ENCODE results near the gene AKNA.
"Not testable (repeated sequence)": the region's sequence is repeated elsewhere in the genome, so short reads cannot be mapped to it uniquely, and the experiment has no call there.

AKNA gene

GRCh38 chr9:114344188-114344566, 43.6 kb downstream of the AKNA start:
- TF ChIP-seq GATA3 (IDR thresholded peaks at IDR 0.05; ENCODE audit: low read depth, low read length) (no peak), GATA2 (IDR thresholded peaks at IDR 0.05; ENCODE audit: low read depth, low read length) (no peak)

DNA sequence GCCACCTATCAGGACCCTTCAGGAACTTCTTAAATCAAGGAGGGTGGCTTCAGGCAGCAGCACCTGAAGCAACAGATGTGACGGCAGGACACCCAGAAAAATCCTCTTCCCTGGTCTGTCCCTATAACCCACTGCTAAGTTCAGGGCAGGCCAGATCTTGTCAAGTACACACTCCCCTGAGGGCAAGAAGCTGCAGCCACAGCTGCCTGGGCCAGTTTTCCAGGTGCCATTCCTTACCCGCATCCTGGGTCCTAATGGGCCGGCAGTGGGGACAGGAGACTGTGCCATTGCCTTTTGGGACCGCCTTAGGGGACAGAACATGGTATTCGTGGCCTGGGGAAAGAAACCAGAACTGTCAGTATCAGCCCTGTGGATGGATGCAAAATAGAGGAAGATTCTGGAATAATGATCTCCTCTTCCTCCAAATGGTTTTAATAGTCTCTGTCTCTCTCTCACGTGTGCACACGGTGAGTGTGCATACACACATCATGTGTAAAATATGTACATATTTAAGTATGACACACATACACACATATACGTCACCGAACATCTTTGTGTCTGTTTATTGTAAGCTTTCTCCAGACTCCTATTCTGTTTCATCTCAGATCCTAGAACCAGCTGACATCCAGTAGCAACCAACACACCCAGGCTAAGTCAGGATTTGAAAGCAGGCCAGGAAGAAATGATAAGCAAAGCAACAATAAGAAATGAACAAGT, 44.2 kb downstream of the AKNA start:
- TF ChIP-seq GATA3 (IDR thresholded peaks at IDR 0.05; ENCODE audit: low read depth, low read length): no peak
- TF ChIP-seq GATA2 (IDR thresholded peaks at IDR 0.05; ENCODE audit: low read depth, low read length): no peak

DNA sequence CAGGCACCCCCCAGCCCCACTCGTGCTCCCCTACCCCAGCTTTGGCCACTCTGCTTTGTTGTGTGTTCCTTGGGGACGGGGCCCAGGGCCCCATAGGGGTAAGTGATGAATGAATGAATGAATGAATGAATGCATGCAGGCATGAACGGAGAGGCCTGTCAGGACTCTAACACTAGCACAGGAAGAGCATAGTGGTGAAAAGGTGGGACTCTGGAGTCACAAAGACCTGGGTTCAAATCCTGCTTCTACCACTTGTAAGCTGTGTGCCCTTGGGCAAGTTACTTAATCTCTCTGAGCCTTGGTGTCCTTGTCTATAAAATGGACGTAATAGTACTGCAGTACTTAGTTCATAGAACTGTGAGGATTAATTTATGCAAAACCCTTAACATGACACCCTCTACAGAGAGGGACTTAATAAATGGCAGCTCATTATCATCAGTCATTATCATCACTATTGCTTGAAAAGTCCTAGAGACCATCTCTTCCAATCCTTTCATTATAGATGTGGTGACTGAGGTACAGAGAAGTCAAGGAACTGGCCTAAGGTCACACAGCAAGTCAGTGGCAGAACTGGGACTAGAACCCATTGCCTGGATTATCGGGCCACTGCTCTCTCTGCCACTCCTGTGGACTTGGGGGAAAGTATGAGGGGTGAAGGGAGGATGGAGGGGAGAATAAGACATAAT, 44.9 kb downstream of the AKNA start:
- TF ChIP-seq GATA3 (IDR thresholded peaks at IDR 0.05; ENCODE audit: low read depth, low read length): no peak
- no peak for TF ChIP-seq GATA2 (IDR thresholded peaks at IDR 0.05; ENCODE audit: low read depth, low read length)

DNA sequence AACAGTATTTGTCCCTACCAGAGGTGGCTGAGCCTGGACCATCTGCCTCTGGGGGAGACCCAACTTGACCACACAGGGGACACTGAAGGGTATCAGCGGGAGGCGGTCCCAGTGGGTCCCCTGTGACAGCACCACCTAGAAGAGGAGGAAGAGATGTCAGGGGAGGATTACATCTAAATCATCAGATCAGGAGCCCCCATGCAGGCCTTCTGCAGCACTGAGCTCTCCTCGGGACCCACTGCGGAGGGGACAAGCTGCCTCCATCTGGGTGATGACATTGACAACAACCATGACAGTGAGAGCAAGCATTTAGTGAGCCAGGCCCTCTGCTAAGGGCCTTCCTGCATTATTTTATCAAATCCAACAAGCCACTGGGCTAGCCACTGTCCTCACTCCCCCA, 45.8 kb downstream of the AKNA start:
- TF ChIP-seq GATA3 (IDR thresholded peaks at IDR 0.05; ENCODE audit: low read depth, low read length): no peak
- no peak for TF ChIP-seq GATA2 (IDR thresholded peaks at IDR 0.05; ENCODE audit: low read depth, low read length)

DNA sequence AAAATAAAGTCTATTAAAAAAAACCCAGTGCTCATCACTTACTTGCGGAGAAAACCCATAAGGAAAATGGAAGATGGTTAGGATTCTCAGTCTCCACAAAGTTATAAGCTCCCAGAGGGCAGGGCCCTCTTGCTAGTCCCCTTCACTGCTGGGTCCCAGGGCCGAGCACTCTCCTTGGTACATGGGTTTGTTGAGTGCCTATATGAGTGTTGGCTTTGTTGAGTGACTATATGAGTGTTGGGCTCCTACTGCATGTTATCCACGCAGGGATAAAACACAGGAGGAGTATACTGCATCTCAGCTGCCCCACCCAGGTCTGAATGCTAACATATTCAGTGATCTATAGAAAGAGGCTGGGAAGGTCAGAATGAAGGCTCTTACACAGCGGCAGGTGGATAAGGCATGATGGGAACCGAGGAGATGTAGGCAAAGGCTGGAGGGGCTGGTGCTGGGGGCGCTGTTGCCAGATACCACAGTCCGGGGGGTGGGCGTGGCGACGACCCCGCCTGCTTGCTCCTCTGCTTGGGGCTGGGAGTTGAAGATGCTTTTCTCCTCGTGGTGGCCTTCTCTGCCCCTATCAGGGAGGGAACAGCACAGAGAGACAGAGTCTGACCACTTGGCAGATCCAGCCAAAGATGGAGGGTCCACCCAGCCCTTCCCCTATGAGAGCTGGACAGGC, 46.5 kb downstream of the AKNA start:
- TF ChIP-seq GATA3 (IDR thresholded peaks at IDR 0.05; ENCODE audit: low read depth, low read length): no peak
- TF ChIP-seq GATA2 (IDR thresholded peaks at IDR 0.05; ENCODE audit: low read depth, low read length): no peak

DNA sequence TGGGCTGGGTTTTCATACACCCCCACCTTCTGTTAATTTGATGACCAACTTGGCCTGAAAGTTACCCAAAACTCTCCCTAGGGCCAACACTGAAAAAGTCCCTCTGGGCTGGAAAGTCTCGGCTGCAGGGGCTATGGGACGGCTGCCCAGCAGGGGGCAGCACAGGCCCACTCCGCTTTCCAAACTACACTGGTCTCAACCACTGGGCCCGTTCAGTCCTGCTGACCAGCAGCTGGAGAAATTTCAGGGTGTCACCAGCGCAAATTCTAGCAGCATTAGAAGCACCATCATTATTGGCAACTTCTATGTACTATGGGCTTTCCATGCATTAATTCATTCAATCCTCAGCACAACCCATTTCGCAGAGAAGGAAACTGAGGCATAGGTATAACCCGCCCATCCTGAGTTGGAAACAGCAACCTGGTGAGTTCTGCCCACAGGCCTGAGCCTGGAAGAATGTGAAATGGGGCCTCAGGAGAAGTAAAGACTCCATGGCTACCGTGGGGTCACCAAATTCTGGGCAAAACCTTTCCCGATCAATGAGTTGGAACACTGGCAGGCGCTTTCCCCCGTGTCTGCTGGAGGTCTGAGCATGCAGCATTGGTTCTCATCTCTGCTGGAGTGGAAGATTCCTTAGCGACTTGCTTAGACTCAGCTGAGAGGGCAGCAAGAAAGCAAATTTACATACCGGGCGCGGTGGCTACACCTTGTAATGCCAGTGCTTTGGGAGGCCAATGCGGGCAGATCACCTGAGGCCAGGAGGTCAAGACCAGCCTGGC, 48.5 kb downstream of the AKNA start:
- TF ChIP-seq GATA3 (IDR thresholded peaks at IDR 0.05; ENCODE audit: low read depth, low read length) (no peak), GATA2 (IDR thresholded peaks at IDR 0.05; ENCODE audit: low read depth, low read length) (no peak)

GRCh38 chr9:114338187-114338586, 49.6 kb downstream of the AKNA start:
- TF ChIP-seq GATA2 (IDR thresholded peaks at IDR 0.05; ENCODE audit: low read depth, low read length) (no peak), GATA3 (IDR thresholded peaks at IDR 0.05; ENCODE audit: low read depth, low read length) (no peak)

GRCh38 chr9:114336699-114337395, 50.9 kb downstream of the AKNA start:
- no peak for TF ChIP-seq GATA2 (IDR thresholded peaks at IDR 0.05; ENCODE audit: low read depth, low read length)
- no peak for TF ChIP-seq GATA3 (IDR thresholded peaks at IDR 0.05; ENCODE audit: low read depth, low read length)

GRCh38 chr9:114336157-114336556, 51.6 kb downstream of the AKNA start:
- no peak for TF ChIP-seq GATA2 (IDR thresholded peaks at IDR 0.05; ENCODE audit: low read depth, low read length)
- TF ChIP-seq GATA3 (IDR thresholded peaks at IDR 0.05; ENCODE audit: low read depth, low read length): no peak

- TF ChIP-seq GATA3 (IDR thresholded peaks at IDR 0.05; ENCODE audit: low read depth, low read length): no peak
- no peak for TF ChIP-seq GATA2 (IDR thresholded peaks at IDR 0.05; ENCODE audit: low read depth, low read length)
These were observed 52.0 kb downstream of the AKNA start for GRCh38 chr9:114335745-114336144.

GRCh38 chr9:114334490-114334889, 53.3 kb downstream of the AKNA start:
- no peak for TF ChIP-seq GATA3 (IDR thresholded peaks at IDR 0.05; ENCODE audit: low read depth, low read length)
- no peak for TF ChIP-seq GATA2 (IDR thresholded peaks at IDR 0.05; ENCODE audit: low read depth, low read length)

GRCh38 chr9:114330636-114331035, 57.1 kb downstream of the AKNA start:
- TF ChIP-seq GATA2 (IDR thresholded peaks at IDR 0.05; ENCODE audit: low read depth, low read length) (no peak), GATA3 (IDR thresholded peaks at IDR 0.05; ENCODE audit: low read depth, low read length) (no peak)

GRCh38 chr9:114329625-114330022, 58.2 kb downstream of the AKNA start, which contains the start of gene ORM2:
Gene ORM2, plus strand, starts transcription at chr9:114329869. Its CDS starts 36 bp downstream, at chr9:114329905.
- TF ChIP-seq GATA3, GATA2 (IDR thresholded peaks at IDR 0.05; ENCODE audit: low read depth, low read length): not testable (repeated sequence)

Measured in SH-SY5Y (cell line).